ENCODE results near the gene HS6ST3.
"Not testable (repeated sequence)": the region's sequence is repeated elsewhere in the genome, so short reads cannot be mapped to it uniquely, and the experiment has no call there.

The HS6ST3 gene

GRCh38 chr13:96093296-96094006, 3.5 kb downstream of the HS6ST3 start:
- no peak for DNase-seq

- no peak for DNase-seq
Observed at GRCh38 chr13:96100457-96101220, 10.7 kb downstream of the HS6ST3 start.

GRCh38 chr13:96104516-96104915, 14.6 kb downstream of the HS6ST3 start:
- no peak for DNase-seq

GRCh38 chr13:96108072-96108471, 18.2 kb downstream of the HS6ST3 start:
- not testable (repeated sequence) for DNase-seq

- no peak for DNase-seq
Observed at GRCh38 chr13:96109125-96109524, 19.2 kb downstream of the HS6ST3 start.

- DNase-seq, result no peak
Observed at GRCh38 chr13:96112936-96113335, 23.0 kb downstream of the HS6ST3 start.

- DNase-seq, result not testable (repeated sequence)
Observed at GRCh38 chr13:96115368-96115767, 25.5 kb downstream of the HS6ST3 start.

- no peak for DNase-seq
Observed at GRCh38 chr13:96119921-96120320, 30.0 kb downstream of the HS6ST3 start.

GRCh38 chr13:96130818-96131340, 41.0 kb downstream of the HS6ST3 start:
- DNase-seq, result no peak

GRCh38 chr13:96141032-96141431, 51.1 kb downstream of the HS6ST3 start:
- DNase-seq, result no peak

- no peak for DNase-seq
Observed at GRCh38 chr13:96159725-96160124, 69.8 kb downstream of the HS6ST3 start.

GRCh38 chr13:96161141-96161540, 71.2 kb downstream of the HS6ST3 start:
- DNase-seq, result no peak

GRCh38 chr13:96165840-96166239, 75.9 kb downstream of the HS6ST3 start:
- DNase-seq, result no peak

GRCh38 chr13:96172066-96172465, 82.2 kb downstream of the HS6ST3 start:
- no peak for DNase-seq

GRCh38 chr13:96178759-96179158, 88.9 kb downstream of the HS6ST3 start:
- DNase-seq, result no peak

GRCh38 chr13:96179309-96179708, 89.4 kb downstream of the HS6ST3 start:
- no peak for DNase-seq

- no peak for DNase-seq
Observed at GRCh38 chr13:96181911-96182310, 92.0 kb downstream of the HS6ST3 start.

- no peak for DNase-seq
Observed at GRCh38 chr13:96185818-96186217, 95.9 kb downstream of the HS6ST3 start.

- DNase-seq, result no peak
Observed at GRCh38 chr13:96191367-96191766, 101.5 kb downstream of the HS6ST3 start.

GRCh38 chr13:96193728-96194310, 103.9 kb downstream of the HS6ST3 start:
- no peak for DNase-seq

- no peak for DNase-seq
Observed at GRCh38 chr13:96198038-96198437, 108.1 kb downstream of the HS6ST3 start.

- DNase-seq, result no peak
Observed at GRCh38 chr13:96199315-96199714, 109.4 kb downstream of the HS6ST3 start.

GRCh38 chr13:96200810-96201209, 110.9 kb downstream of the HS6ST3 start:
- no peak for DNase-seq

GRCh38 chr13:96202315-96202714, 112.4 kb downstream of the HS6ST3 start:
- DNase-seq, result no peak

Measured in CD4-positive, alpha-beta T cell treated with Interleukin-12 subunit alpha and Interleukin-12 subunit beta, for 1 hour (primary cell).